Stomach (tissue), 4 donors: ENCODE measurements around the gene MYH16.

Source experiments
- CTCF ChIP-seq, 7 experiments: fragments of 450-650 bp in 4 of 7; fragments of 200-600 bp in 3 of 7; sonication (generic) in 3 of 7; IDR thresholded peaks; one replicate each; pipeline ENCODE4 v1.5.1; 2016 to 2019; ENCODE audit warnings: antibody characterized with exemption in 7 of 7, control low read depth in 2 of 7, mild to moderate bottlenecking in 1 of 7
- EP300 ChIP-seq: sonication (generic); formaldehyde crosslinking; IDR thresholded peaks from one replicate; pipeline ENCODE4 v1.6.1; 2017; ENCODE audit warnings: antibody characterized with exemption

GRCh38 chr7:99243751-99244337 is 28.8 kb upstream of the MYH16 start:
- no peak for TF ChIP-seq EP300
- TF ChIP-seq CTCF (IDR thresholded peaks at IDR 0.05), result no peak
